CD4-positive, alpha-beta T cell treated with Interleukin-6 at 100 ng/mL for 8 hours (primary cell): ENCODE results near the gene GLMN.
"Not testable (repeated sequence)": the region's sequence is repeated elsewhere in the genome, so short reads cannot be mapped to it uniquely, and the experiment has no call there.

Source experiments
- DNase-seq: peaks from one replicate; pipeline ENCODE4 v3.0.0-alpha.2; 2020; ENCODE audit warnings: mixed read lengths, low spot score

Gene GLMN

GRCh38 chr1:92299477-92300150 lies 827 bp upstream of the GLMN start:
- DNase-seq = no peak

- no peak for DNase-seq
Observed at GRCh38 chr1:92298213-92298572, 594 bp downstream of the GLMN start.

GRCh38 chr1:92291372-92291999 lies 7.3 kb downstream of the GLMN start:
- DNase-seq = peak; percentile 11

- not testable (repeated sequence) for DNase-seq
Observed at GRCh38 chr1:92281411-92281810, 17.4 kb downstream of the GLMN start.

GRCh38 chr1:92279781-92280180 lies 19.0 kb downstream of the GLMN start:
- not testable (repeated sequence) for DNase-seq

GRCh38 chr1:92277105-92277723 lies 21.6 kb downstream of the GLMN start:
- no peak for DNase-seq

GRCh38 chr1:92276082-92276481 lies 22.7 kb downstream of the GLMN start:
- no peak for DNase-seq

GRCh38 chr1:92274939-92275338 lies 23.8 kb downstream of the GLMN start:
- DNase-seq = no peak

GRCh38 chr1:92273039-92273438 lies 25.7 kb downstream of the GLMN start:
- no peak for DNase-seq

- no peak for DNase-seq
Observed at GRCh38 chr1:92262516-92262915, 36.3 kb downstream of the GLMN start.

- no peak for DNase-seq
Observed at GRCh38 chr1:92259350-92259749, 39.4 kb downstream of the GLMN start.

GRCh38 chr1:92254714-92255113 lies 44.1 kb downstream of the GLMN start:
- not testable (repeated sequence) for DNase-seq

GRCh38 chr1:92244376-92244775 lies 54.4 kb downstream of the GLMN start:
- DNase-seq = no peak

GRCh38 chr1:92240034-92240433 lies 58.8 kb downstream of the GLMN start:
- no peak for DNase-seq

- DNase-seq = no peak
Observed at GRCh38 chr1:92230736-92231135, 68.1 kb downstream of the GLMN start.

- DNase-seq = no peak
Observed at GRCh38 chr1:92228401-92228800, 70.4 kb downstream of the GLMN start.

GRCh38 chr1:92219028-92219427 lies 79.8 kb downstream of the GLMN start:
- no peak for DNase-seq

GRCh38 chr1:92218559-92218958 lies 80.2 kb downstream of the GLMN start:
- DNase-seq = no peak

- DNase-seq = no peak
Observed at GRCh38 chr1:92217721-92218120, 81.1 kb downstream of the GLMN start, which contains the start of gene C1orf146. Gene C1orf146 (plus strand): TSS chr1:92217915. CDS start chr1:92231421, 13,506 bp downstream.

- no peak for DNase-seq
Observed at GRCh38 chr1:92211166-92211565, 87.6 kb downstream of the GLMN start.

- no peak for DNase-seq
Observed at GRCh38 chr1:92210701-92211100, 88.1 kb downstream of the GLMN start.

- no peak for DNase-seq
Observed at GRCh38 chr1:92203105-92203504, 95.7 kb downstream of the GLMN start.

GRCh38 chr1:92201973-92202372 lies 96.8 kb downstream of the GLMN start:
- peak; percentile 8 for DNase-seq
